GM12892 (cell line): ENCODE results near the gene RFTN1.

ENCODE experiments used
- POLR2A ChIP-seq: IDR thresholded peaks from 2 replicates; pipeline ENCODE4 v1.6.1; 2011; ENCODE audit warnings: low read depth, low read length, control low read depth
- POLR2AphosphoS5 ChIP-seq: IDR thresholded peaks from 2 replicates; pipeline ENCODE4 v1.6.1; 2011; ENCODE audit warnings: low read depth, low read length, control low read depth

- peak; percentile 76 for TF ChIP-seq POLR2AphosphoS5
- TF ChIP-seq POLR2A = no peak; the same call in 1 of the 2 replicates
Observed at GRCh38 chr3:16316396-16316795, 197.1 kb downstream of the RFTN1 start.
